Embryonic facial prominence (tissue), 1 donor: Measurements from ENCODE around the gene PTPRD.

Experiments
- DNase-seq: peaks from one replicate; pipeline ENCODE4 v3.0.0-alpha.2; 2016; ENCODE audit errors: extremely low spot score

Gene PTPRD

DNA sequence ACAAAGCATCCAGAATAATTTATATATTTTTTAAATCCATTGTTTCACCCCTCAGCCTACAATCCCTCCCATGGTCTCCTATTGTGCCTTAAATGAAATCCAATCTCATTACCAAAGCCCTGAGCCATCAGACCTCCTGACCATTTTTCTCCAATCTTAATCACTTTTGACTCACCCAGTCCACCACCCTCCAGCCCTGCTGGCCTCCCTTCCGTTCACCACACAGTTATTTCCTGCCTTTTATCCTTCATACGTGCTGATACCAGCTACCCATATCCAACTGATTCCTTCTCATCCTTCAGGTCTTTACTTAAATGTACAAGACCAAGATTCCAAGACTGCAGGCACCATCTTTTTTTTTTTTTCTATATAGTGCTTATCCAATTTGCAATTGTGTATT, 1786.5 kb downstream of the PTPRD start:
- no peak for DNase-seq

DNA sequence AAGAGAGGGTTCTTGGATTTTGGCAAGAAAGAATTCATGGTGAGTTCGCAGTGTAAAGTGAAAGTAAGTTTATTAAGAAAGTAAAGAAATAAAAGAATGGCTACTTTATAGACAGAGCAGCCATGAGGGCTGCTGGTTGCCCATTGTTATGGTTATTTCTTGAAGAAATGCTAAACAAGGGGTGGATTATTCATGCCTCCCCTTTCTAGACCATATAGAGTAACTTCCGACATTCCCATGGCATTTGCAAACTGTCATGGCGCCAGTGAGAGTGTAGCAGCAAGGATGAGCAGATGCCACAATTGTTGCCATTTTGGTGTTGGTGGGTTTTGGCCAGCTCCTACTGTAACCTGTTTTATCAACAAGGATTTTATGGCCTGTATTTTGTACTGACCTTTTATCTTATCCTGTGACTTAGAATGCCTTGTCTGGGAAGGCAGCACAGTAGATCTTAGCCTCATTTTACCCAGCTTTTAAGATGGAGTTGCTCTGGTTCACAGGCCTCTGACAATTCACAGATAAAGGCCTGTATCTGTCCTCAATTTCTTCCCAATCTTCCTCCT, 1787.1 kb downstream of the PTPRD start:
- DNase-seq: no peak

DNA sequence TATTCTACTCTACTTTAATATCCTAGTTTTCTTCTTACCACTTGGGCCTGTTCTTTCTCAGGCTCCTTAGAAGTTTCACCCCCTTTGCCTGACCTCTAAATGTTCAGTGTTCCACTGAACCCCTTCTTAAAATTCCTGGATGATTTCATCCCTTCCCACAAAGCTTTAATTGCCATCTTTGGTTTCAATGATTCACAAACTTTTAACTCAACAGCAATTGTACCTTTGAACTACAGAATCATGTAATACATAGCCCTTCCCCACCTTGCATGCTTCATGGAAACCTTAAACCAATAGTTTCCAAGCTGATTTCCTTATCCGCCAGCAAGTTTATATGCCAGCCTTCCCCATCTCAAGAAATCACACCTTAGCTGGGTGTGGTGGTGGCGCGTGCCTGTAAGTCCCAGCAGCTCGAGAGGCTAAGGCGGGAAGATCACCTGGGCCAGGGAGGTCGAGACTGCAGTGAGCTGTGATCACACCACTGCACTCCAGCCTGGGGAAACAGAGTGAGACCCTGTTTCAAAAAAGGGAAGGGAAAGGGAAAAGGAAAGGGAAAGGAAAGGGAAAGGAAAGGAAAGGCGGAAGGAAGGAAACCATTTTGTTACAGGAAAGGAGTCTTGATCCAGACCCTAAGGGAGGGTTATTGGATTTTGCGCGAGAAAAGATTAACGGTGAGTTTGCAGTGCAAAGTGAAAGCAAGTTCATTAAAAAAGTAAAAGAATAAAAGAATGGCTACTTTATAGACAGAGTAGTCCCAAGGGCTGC, 1789.5 kb downstream of the PTPRD start:
- no peak for DNase-seq

DNA sequence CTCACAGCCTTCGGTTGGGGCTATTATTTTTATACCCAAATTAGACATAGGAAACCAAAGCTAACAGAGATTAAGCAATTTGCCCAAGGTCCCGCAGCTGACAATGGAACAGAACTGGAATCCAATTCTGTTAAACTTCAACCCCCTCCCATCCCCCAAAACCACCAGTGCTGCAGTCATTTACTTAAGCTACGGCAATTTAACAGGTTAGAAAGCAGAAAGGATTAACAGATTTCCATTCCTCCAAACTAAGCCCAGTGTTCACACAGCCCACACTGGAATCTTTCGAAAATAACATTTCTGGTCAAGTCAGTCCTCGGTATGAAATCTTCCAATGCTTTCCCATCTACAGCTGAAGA, 1790.2 kb downstream of the PTPRD start:
- no peak for DNase-seq

DNA sequence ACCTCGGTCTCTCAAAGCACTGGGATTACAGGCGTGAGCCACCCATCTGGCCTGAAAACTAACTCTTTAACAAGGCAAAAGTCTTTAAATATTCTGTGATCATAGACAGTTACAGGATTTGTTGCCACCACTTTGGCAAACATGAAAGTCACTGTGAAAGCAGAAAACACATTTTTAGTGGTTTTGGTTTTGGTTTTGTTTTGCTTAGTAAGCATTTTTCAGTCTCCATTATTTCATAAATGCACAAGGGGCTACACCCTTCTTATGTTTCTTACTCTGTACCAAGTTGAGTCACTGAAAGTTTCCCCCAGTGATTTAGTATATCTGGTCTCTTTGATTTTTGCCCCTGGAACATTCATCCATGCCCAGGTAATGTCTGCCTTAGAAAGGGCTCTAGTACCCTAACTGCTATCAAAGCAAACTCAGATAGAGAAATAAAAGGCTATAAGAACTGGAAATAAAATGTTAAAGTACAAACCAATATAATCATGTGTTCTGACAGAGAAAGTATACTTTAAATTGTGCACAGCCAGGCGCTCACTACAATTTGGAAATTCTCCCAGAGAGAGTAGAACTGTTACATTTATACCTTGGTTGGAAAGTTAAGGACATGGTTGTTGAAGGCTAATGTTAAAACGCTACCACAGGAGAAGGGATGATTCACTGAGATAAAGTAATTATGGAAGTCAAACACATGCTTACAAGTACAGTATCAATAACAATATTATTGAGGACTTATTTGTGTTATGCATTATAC, 1790.7 kb downstream of the PTPRD start:
- DNase-seq: no peak

DNA sequence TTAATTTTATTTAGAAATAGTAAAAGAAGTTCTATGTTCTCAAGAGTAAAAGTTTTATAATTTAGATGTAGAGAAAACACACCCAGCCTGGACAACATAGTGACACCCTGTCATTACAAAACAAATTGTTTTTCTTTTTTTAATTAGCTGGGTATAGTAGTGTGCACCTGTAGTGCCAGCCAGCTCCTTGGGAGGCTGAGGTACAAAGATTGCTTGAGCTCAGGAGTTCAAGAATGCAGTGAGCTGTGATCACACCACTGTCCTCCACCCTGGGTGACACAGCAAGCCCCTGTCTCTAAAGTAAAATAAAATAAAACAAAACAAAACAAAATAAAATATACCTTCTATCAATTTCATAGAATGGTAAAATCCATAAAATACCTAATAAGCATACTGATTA, 1795.5 kb downstream of the PTPRD start:
- DNase-seq: no peak

DNA sequence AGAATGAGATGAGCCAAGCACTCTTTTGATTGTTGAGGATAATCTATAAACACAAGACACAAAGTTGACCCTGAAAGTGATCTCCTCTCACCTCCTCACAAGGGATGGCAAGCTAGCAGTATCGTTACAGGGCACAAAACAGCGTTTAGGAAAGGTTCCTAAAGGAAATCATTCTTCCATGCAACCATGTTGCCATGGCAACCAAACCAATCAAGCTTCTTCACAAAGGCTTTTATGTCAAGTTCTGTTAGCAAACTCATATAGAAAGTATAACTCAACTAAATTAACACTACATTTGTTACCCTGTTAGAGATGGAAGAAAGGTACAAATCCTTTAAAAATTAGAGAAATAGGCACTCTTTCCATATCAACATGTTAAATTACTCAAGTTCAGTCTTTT, 1796.4 kb downstream of the PTPRD start:
- DNase-seq: no peak

DNA sequence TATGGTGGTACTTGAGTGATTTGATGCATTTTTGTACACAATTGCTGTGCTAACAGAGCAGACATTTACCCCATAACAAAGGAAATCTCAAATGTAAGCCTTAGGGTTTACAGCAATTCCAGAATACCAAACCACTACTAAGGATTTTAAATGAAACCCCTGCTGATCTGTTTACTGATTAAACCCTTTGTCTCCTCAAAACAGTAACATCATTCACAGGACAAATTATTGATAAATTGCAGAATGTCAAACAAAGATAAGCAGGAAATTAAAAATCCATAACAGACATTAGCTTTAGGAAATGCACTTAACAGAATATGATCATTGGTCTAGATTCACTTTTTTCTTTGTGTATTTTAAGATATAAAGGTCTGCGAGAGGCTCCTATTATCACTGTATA, 1796.9 kb downstream of the PTPRD start:
- DNase-seq: no peak

DNA sequence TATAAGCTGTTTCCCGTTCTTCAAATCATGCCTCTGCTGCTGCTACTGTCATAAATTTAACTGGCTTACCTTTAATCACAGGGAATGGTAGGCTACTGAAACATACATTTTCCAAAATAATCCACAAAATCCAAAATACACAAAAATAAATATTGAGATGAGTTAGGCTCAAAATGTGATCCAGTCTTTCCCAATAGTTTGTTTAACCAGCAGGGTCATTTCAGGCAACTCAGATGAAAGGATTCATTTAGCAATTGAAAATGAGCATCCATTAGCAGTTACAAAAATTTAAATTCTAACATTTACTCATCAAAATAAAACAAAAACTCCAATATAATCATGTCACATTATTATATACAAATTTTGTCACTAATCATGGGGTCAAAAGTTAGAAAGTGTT, 1797.6 kb downstream of the PTPRD start:
- no peak for DNase-seq

DNA sequence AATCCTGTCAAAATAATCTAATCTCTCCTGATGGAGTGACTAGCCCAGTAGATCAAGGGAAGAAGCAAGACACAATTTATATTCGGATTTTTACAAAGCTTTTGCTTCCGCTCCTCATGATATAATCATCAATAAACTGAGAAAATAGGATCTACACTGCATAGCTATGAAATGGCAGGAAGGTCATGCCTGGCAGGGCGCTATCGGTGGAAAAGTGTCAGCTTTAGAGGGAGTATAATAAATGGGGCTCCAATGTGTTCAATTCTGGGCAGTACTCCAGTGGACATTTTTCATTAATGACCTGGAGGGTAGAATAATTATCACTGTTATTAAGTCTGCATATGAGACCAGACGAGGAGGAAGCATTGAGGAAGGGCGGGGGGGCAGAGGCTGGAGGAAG, 1799.9 kb downstream of the PTPRD start:
- no peak for DNase-seq

DNA sequence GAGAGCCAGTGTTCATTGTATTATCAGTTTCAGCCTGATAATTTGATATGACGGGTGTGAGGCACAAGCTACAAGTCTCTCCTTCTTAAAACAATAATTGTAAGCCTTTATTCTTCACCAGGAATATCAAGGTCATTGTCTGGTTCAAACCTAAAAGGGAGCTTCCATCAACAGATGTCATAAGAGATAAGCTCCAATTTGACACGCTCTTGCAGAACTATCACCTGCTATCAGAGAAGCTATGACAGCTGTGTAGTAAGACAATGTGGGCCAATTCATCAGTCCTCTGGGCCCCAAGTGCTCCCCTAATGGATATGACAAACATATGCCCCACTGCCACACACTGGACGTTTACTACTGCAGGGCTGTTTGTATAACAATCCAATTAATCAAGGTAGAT, 1803.1 kb downstream of the PTPRD start:
- DNase-seq: no peak

DNA sequence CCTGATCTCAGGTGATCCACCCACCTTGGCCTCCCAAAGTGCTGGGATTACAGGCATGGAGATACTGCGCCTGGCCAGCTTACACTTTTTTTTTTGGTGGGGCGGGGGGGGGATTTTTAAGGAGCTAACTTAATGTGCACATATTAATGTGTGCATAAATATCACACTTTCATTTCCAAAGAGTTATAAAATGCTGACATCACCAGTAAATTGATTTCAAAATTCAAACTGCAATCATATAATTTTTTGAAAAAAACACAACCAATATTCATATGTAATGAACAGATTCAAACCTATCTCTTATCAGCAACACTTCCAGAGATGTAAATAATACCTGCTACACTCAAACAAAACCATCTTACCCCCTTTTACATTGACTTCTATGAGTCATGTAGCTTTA, 1806.7 kb downstream of the PTPRD start:
- DNase-seq: no peak

DNA sequence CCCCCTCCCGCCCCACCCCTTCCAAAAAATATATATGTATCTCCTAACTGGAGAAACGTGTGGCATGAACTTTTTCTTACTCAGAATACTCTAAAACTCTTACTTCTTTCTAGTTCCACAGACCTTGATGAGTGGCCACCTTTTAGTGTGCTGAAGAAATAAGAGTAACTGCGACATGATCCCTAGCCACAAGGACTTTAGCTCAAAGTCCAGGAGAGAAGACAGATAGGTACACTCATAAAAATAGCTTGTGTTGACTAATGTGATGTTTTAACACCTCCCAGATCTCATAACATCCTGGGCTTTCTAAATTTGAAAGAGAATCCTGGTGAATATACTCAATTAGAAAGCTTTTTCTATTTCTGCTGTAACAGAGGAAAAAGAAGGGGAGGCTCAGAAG, 1808.2 kb downstream of the PTPRD start:
- no peak for DNase-seq

DNA sequence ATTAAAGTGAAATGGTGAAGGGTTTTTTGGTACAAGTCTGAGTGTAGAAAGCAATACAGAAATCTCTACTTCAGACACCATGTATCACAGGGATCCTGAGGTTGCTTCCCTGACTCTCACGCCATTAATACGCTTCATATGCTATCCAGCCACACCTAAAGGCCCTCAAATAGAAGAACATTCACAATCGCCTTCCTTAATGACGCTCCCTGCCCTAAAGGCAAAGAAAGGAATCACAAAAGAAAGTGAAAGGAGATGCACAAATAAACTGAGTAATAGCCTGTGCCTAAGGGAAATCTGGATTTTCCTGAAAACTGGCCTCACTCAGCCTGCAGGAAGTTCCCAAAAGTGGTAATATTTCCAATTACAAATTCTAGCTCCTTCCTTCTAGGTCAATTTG, 1810.6 kb downstream of the PTPRD start:
- DNase-seq: no peak

DNA sequence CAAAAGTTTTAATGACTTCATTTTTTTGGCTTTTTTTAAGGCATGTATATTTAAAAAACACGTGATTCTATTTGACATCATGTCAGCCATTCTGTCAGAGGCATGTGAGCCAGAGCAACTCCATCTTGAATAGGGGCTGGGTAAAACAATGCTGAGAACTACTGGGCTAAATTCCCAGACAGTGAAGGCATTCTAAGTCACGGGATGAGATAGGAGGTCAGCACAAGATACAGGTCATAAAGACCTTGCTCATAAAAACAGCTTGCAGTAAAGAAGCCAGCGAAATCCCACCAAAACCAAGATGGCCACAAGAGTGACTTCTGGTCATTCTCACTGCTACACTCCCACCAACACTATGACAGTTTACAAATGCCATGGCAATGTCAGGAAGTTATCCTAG, 1812.6 kb downstream of the PTPRD start:
- DNase-seq: no peak

DNA sequence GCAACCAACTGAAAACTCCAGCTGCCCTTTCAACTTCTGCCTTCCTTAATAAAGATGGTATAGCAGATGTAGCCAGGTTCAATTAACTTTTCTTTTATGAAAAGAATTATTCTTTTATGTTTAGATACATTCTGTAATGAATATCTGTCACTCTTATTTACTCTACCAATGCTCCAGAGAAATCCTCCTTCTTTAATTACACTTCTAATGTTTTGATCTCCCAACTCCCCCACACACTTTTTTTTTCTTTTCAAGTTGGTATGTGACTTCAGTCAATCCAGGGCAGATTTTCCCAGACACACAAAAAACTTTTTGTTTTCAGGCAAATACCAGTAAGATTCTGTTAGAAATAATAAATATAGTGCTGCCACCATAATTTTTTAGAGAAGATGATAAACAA, 1813.2 kb downstream of the PTPRD start:
- DNase-seq: no peak

DNA sequence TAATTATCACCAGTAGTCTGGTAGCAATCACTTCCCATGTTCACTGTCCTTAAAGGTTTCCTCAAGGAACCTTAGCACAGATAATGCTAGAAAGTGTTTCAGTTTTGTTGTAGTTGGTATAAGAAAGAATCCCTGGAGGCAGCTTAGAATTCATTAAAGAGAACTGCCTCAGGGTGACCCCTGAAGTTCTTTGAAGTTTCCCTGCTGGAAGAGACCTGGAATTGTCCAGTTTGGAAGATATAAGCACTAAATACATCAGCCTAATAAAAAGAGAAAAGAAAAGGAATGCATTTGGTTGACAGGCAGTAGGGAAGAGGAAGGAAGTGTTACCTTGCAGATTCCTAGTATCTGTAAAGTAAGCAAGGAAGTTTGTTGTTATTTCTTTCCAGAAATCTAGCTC, 1813.6 kb downstream of the PTPRD start:
- DNase-seq: no peak

DNA sequence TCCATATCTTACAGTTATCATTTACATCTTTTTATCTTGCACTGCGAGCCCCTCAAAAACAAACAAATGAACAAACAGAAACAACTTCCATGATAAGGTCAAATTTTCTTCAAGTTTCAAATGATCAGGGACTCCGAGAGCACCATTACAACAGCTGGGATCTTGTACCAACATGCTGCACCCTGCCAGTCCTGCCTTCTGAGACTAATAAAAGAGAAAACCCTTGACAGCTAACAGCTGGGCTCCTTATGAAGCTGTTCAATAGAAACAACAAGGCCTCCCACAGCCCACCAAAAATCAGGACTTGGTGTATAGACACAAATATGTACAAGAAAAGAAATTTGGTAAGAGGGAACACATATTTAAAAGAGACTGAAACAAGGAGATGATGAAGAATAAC, 1828.0 kb downstream of the PTPRD start:
- DNase-seq: no peak

DNA sequence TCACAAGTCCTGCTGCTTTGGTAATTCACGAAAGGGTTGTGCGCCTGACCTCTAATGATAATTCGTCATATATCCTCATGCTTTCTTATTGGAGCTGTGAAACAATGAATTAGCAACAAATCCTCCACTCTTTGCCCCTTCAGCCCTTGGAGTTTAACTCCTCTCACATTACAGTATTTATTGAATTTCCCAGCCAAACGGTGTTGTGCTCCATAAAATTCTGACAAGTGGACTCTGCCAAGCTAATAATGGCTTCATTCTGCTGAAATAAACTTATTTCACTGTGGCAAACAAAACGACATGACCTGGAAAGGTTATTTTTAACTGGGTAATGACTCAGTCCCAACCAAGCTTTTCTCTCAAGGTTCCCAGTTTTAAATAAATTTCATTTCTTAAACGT, 1828.9 kb downstream of the PTPRD start:
- no peak for DNase-seq

DNA sequence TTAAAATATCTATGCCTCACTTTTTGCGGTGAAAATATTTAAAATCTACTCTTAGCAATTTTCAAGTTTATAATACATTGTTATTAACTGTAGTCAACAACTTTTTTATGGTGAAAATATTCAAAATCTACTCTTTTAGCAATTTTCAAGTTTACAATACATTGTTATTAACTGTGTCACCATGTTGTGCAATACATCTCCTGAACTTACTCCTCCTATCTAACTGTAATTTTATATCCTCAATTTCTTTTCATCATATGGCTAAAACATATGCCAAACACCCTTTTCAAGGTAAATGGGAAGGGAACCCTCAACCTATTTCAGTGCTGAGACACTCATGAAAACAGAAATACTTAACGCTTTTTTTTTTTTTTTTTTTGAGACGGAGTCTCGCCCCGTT, 1830.6 kb downstream of the PTPRD start:
- DNase-seq: no peak

DNA sequence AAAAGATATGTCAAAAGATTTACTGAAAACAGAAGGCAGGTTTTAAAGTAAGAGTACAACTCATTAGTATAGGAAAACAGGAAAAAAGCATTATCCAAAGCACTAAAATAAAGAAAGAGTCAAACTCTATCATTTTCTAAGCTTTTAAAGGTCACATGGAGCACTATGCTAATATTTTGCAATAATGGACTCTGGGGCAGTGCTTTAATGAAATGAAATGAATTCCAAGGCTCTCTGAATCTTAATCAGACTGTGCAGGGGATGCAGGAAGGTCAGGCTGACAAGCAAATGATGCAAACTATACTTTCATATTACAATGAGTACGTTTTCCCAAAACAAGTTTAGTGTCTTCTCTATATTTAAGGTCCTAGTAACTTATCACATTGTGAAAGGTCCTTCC, 1831.3 kb downstream of the PTPRD start:
- no peak for DNase-seq

DNA sequence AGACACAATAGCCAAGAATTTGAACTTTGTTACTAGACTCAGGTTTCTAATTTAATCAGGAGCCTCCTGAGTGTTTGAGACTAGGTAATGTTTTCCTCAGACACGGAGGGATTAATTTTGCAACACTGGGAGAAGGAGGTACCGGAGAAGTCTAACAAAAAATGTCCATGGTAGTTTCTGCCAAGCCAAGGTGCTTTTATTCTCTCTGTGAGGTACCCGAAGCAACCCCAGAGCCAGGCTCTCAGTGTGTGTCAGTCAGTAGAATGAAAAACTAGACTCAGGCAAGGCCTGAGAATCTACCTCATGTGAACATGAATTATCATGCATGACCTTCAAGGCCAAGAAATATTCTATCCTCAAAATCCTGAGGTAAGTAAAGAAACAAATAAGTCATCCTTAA, 1832.4 kb downstream of the PTPRD start:
- DNase-seq: no peak

DNA sequence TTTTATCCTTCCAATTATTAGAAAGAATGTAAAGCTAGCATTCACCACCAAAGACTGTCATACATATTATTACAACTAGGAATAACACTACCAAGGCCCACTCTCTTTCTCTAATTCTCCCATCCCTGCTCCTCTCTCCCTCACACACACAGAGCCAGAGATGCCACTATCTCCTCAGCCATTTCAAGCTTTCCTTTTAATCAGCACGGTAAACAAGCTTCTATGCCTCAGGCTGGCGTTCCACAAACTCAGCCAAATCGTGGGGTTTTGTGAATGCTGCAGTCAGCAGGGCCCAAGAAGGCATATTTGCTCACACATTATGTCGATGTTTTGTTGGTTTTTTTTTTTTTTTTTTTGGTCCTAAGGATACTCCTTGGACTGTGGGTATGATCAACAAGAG, 1833.3 kb downstream of the PTPRD start:
- no peak for DNase-seq
